Measurements from ENCODE around the gene GHRHR. TPM values are rescaled to one million over a fixed set of nuclear protein-coding genes. Genes with fewer than 3 reads are reported as not detected.

GHRHR gene
- total RNA-seq, 1 experiment from 2014 or later = not detected

DNA sequence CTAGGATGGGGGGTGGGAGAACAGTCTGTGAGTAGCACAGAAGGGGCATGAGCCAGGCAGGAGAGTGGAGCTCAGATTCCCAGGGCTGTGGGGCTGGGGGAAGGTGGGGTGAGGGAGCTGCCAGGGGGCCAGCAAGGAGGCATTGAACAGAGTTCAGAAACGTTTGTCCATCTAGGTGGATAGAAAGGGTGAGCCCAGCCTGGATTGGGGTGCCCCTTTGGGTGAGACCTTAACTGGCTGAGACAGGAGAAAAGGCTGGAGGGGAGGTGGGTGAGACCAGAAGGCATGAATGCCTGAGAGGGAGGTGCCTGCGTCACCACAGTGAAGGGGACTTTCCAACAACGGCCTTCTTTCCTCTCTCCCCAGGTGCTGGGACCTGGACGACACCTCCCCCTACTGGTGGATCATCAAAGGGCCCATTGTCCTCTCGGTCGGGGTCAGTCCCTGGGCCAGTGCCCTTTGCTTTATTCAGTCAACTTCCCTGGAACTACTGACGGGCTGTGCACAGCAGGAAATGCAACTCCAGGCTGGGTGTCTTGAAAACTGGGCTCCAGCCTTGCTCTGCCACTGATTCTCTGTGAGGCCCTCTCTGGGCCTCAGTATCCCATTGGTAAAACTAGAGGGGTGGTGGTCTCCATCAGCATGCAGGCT is 11.0 kb downstream of the GHRHR start:
- BruUV-seq (replicated peaks) = no TSS peak
- H3K4me3 Mint-ChIP-seq (ENCODE audit: unreplicated experiment) = no peak overlapping the region
- Histone ChIP-seq H3K9me3 (no peaks in the 10 kb centered on the region), H3K4me3 (ENCODE audit: low read depth, low read length) (no peak overlapping the region), H3K4me1 (no peaks in the 10 kb centered on the region), H3K36me3 (ENCODE audit: control insufficient read depth, insufficient read depth, low read length) (no peaks in the 10 kb centered on the region), H3K27me3 (replicated peaks; ENCODE audit: control insufficient read depth, insufficient read depth, low read length) (no peaks in the 10 kb centered on the region)
- CTCF ChIA-PET = interaction anchor here (2.0 kb wide), 1 partner anchor 36 kb away, joined by 8 read pairs; no protein-coding TSS in a partner anchor
- H3K36me3 Mint-ChIP-seq (ENCODE audit: insufficient read depth, unreplicated experiment) = no peaks in the 10 kb centered on the region
- no peaks in the 10 kb centered on the region for H3K9me3 Mint-ChIP-seq (ENCODE audit: unreplicated experiment)
- POLR2A ChIA-PET = no interaction called here
- peak; percentile 63 to 72 for DNase-seq
- no peaks in the 10 kb centered on the region for H3K4me1 Mint-ChIP-seq (ENCODE audit: low read depth, unreplicated experiment)
- peaks cover 7% of the 10 kb centered on the region for H3K27me3 Mint-ChIP-seq (ENCODE audit: insufficient read depth, unreplicated experiment)
- TF ChIP-seq, protein P1, sequence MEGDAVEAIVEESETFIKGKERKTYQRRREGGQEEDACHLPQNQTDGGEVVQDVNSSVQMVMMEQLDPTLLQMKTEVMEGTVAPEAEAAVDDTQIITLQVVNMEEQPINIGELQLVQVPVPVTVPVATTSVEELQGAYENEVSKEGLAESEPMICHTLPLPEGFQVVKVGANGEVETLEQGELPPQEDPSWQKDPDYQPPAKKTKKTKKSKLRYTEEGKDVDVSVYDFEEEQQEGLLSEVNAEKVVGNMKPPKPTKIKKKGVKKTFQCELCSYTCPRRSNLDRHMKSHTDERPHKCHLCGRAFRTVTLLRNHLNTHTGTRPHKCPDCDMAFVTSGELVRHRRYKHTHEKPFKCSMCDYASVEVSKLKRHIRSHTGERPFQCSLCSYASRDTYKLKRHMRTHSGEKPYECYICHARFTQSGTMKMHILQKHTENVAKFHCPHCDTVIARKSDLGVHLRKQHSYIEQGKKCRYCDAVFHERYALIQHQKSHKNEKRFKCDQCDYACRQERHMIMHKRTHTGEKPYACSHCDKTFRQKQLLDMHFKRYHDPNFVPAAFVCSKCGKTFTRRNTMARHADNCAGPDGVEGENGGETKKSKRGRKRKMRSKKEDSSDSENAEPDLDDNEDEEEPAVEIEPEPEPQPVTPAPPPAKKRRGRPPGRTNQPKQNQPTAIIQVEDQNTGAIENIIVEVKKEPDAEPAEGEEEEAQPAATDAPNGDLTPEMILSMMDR (IDR thresholded peaks at IDR 0.05; ENCODE audit: insufficient read depth in 1 of 2, low read depth in 1 of 2, low read length in 1 of 2, severe bottlenecking in 1 of 2, unreplicated experiment in 1 of 2) = peak; percentile 74 to 82
- H3K27ac Mint-ChIP-seq (ENCODE audit: unreplicated experiment) = no peak overlapping the region
- intact Hi-C loops (cut with micrococcal nuclease; ENCODE audit: unreplicated experiment) = loop anchor here (2.0 kb wide), 2 partner anchors 36 to 78 kb away; no protein-coding TSS in a partner anchor

DNA sequence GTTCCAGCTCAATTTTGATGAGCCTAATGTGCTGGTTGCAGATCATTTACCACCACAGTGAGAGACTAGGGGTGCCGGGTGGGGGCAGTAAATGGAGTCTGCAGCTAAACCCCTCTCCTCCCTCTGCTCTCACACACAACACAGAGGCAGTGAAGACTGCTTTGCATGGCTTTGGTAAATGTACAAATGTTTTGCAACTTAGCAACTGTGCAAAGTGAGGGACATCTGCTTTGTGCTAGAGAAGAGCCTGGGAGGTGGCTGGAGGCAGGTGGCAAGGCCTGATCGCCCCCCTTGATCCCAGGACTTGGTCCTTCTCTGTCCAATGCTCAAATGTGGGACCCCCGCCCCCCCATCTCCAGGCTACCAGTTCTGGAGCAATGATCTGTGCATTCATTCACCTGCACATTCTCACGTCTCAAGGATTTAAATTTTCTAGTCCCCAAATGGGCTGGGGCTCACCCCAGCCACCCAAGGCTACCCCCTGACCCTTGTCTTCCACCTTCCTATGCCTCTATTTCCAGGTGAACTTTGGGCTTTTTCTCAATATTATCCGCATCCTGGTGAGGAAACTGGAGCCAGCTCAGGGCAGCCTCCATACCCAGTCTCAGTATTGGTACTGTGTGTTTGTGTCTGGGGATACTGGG is 11.6 kb downstream of the GHRHR start:
- CTCF ChIA-PET = interaction anchor here (0.5 kb wide), 2 partner anchors 93 to 149 kb away, joined by 3 to 4 read pairs; no protein-coding TSS in a partner anchor
- peaks cover 7% of the 10 kb centered on the region for H3K27me3 Mint-ChIP-seq (ENCODE audit: insufficient read depth, unreplicated experiment)

DNA sequence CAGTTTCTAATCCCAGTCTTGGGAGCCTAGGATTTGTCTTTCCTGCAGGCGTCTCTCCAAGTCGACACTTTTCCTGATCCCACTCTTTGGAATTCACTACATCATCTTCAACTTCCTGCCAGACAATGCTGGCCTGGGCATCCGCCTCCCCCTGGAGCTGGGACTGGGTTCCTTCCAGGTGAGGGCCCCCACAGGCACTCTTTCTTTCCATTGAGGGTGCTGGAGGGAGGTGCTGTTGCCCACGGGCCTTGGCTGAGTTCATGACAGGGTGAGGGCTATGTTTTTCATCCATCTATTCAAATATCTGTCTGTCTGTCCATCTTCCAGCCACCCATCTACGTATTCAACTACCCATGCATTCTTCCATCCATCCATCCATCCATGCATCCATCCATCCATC is 12.6 kb downstream of the GHRHR start:
- intact Hi-C loops (cut with micrococcal nuclease; ENCODE audit: unreplicated experiment) = no loop called here
- Mint-ChIP-seq H3K27me3 (ENCODE audit: insufficient read depth, unreplicated experiment) (peaks cover 11% of the 10 kb centered on the region), H3K4me1 (ENCODE audit: low read depth, unreplicated experiment) (no peaks in the 10 kb centered on the region), H3K4me3 (ENCODE audit: unreplicated experiment) (no peak overlapping the region), H3K36me3 (ENCODE audit: insufficient read depth, unreplicated experiment) (no peaks in the 10 kb centered on the region), H3K9me3 (ENCODE audit: unreplicated experiment) (no peaks in the 10 kb centered on the region), H3K27ac (ENCODE audit: unreplicated experiment) (no peak overlapping the region)
- BruUV-seq (replicated peaks) = no TSS peak
- Histone ChIP-seq H3K4me1 (no peaks in the 10 kb centered on the region), H3K27me3 (replicated peaks; ENCODE audit: control insufficient read depth, insufficient read depth, low read length) (peaks cover 2% of the 10 kb centered on the region; the same call in 1 of the 2 replicates), H3K9me3 (no peaks in the 10 kb centered on the region), H3K4me3 (ENCODE audit: low read depth, low read length) (no peak overlapping the region), H3K36me3 (ENCODE audit: control insufficient read depth, insufficient read depth, low read length) (no peaks in the 10 kb centered on the region)
- TF ChIP-seq, protein P1 (IDR thresholded peaks at IDR 0.05; ENCODE audit: insufficient read depth in 1 of 2, low read depth in 1 of 2, low read length in 1 of 2, severe bottlenecking in 1 of 2, unreplicated experiment in 1 of 2) = no peak
- CTCF ChIA-PET = no interaction called here
- POLR2A ChIA-PET = no interaction called here
- no peak for DNase-seq

More for the DNA sequence above, 11.6 kb downstream of the GHRHR start:
- intact Hi-C loops (cut with micrococcal nuclease; ENCODE audit: unreplicated experiment) = loop anchor here (2.0 kb wide), 2 partner anchors 37 to 79 kb away; no protein-coding TSS in a partner anchor
- POLR2A ChIA-PET = no interaction called here
- BruUV-seq (replicated peaks) = no TSS peak
- no peak for DNase-seq
- Mint-ChIP-seq H3K4me1 (ENCODE audit: low read depth, unreplicated experiment) (no peaks in the 10 kb centered on the region), H3K9me3 (ENCODE audit: unreplicated experiment) (no peaks in the 10 kb centered on the region), H3K4me3 (ENCODE audit: unreplicated experiment) (no peak overlapping the region), H3K36me3 (ENCODE audit: insufficient read depth, unreplicated experiment) (no peaks in the 10 kb centered on the region), H3K27ac (ENCODE audit: unreplicated experiment) (no peak overlapping the region)
- no peak overlapping the region for H3K4me3 ChIP-seq (ENCODE audit: low read depth, low read length)
- H3K36me3 ChIP-seq (ENCODE audit: control insufficient read depth, insufficient read depth, low read length) = no peaks in the 10 kb centered on the region
- H3K27me3 ChIP-seq (replicated peaks; ENCODE audit: control insufficient read depth, insufficient read depth, low read length) = peaks cover 2% of the 10 kb centered on the region; the same call in 1 of the 2 replicates
- TF ChIP-seq, protein P1 (IDR thresholded peaks at IDR 0.05; ENCODE audit: insufficient read depth in 1 of 2, low read depth in 1 of 2, low read length in 1 of 2, severe bottlenecking in 1 of 2, unreplicated experiment in 1 of 2) = no peak
- no peaks in the 10 kb centered on the region for H3K4me1 ChIP-seq
- no peaks in the 10 kb centered on the region for H3K9me3 ChIP-seq

All from Caco-2 (cell line).